Esophagus squamous epithelium (tissue), 4 donors: Measurements from ENCODE around the gene KRT86.

Experiments used
- CTCF ChIP-seq, 6 experiments: fragments of 450-650 bp in 4 of 6; fragments of 200-600 bp in 2 of 6; sonication (generic) in 2 of 6; IDR thresholded peaks; one replicate each; pipeline ENCODE4 v1.5.1; 2016 to 2019; ENCODE audit warnings: antibody characterized with exemption in 6 of 6, mild to moderate bottlenecking in 4 of 6, moderate library complexity in 4 of 6
- POLR2A ChIP-seq, 4 donors: fragments of 450-650 bp; IDR thresholded peaks; one replicate each; pipeline ENCODE4 v1.6.1; 2017; ENCODE audit warnings: antibody characterized with exemption in 4 of 4, mild to moderate bottlenecking in 4 of 4, moderate library complexity in 3 of 4

DNA sequence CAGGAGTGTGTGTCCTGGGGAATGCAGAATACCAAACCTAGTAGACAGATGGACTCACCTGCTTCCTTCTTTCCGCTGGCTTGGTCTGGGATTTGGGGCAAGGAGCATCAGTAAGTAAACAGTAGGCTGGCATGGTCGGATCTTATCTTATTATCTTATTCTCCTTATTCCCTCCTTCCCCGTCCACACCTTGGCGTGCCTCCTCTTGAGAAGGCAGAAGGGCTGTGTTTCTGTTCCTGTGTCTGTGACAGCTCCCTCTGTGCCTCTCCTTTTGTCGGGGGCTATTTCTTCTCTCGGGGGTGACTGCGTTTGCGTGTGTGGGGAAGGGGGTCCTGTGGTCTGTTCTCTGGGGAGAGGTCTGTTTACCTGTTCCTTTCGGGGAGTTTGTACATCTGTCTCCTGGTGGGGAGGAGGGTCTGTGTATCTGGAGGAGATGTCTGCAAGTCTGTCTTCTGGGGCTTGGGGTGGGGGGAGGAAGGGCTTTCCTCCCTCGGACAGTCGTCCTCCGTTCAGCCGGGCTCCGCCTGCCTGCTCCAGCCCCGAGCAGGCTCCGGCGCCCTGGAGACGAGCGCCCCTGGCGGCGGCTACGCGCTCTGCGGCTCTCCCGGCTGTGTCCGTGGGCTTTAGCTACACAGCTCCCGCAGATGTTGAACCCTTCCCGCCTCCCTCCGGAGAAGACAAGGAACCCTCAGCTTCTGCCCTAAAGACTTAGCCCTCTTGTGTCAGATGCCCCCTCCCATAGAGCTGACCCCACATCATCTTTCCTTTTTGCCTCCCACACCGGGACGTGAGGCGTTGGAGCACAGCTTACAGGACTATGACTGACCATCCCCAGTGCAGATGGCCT lies 4.4 kb downstream of the KRT86 start:
- peak; percentile 85 to 97 (median 96) for TF ChIP-seq CTCF (IDR thresholded peaks at IDR 0.05)
- no peak for TF ChIP-seq POLR2A (IDR thresholded peaks at IDR 0.05)
